NCI-H1436 (cell line): ENCODE data around the gene MRGPRD.

Experiments used
- DNase-seq: peaks from one replicate; lab custom pipeline; 2025; lab: John Stamatoyannopoulos, UW

MRGPRD gene

DNA sequence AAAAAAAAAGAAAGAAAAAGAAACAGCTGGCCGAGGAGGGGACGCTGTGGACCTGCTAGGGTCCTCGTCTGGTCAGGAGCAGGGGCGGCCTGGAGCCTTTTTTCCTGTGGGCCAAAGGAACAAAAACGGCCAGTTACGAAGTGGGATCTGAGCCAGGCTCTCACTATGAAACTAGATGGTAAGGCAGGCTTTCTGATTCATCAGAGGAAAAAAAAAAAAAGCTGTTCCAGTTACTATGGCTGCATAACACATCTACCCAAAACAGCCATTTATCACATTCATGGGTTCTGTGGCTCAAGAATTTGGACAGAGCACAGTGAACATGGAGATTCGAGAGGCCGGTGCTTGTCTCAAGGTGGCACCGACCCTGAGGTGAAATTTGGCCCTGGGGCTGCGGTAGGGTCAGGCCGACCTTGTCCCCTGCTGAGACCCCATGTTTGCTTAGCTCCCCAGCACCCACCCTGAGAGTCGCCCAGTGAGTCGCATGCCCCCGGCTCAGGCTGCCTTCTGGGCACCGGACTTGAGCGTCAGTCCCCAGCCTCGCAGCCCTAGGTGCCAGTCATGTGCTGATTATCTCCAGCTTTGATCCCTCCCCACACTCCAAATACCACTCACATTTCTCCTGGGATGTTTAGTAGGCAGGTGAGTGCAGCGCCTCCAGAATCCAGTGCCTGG lies 34.2 kb downstream of the MRGPRD start:
- no peak for DNase-seq

DNA sequence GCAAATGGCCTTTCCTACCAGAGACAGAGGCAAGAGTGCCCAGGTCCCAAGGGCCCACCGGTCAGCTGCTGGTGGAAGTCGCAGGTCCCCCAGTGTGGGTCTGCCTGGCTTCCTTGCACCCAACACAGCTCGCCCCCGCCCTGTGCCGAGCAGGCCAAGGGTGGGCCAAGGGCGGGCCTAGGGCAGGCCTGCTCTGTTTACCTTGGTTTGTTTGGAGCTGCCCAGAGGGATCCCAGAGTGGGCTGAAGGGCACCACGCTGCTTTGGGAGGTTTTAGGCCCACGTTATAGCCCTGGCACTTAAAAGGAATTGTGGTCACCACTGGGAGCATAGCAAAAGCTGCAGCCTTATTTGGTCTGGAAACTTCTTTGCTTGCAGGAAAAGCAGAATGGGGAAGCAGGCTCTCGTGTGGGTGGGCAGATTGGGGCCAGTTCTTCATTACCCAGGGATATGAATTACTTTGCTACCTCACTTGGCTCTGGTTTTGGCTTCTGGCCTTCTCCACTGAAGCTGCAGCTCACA lies 38.0 kb downstream of the MRGPRD start:
- DNase-seq, result no peak

DNA sequence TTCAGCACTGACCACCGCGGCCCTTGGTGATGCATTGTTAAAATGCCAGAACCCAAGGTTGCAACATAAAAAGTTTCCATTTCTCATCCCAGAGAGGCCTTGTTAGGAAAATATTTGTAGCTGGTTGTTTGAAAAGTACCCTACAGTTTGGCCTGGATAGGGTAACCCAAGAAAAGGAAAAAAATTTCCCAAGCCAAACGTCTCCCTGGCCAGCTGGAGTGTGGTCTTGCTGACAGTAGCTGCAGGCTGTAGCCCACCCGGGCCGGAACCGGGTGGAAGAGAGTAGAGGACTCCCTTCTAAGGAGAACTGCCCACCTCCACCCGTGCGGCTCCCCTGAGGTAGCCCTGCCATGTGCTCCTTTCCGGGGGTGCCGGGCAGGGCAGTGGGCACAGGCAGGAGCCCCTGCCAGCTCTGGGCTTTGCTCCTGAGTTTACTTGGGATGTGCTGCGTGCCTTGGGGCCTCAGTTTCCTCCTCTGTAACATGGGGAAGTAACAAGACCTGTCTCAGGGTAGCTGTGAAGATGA lies 38.6 kb downstream of the MRGPRD start:
- DNase-seq, result no peak

GRCh38 chr11:68941324-68942094 lies 39.3 kb downstream of the MRGPRD start:
- DNase-seq, result no peak

DNA sequence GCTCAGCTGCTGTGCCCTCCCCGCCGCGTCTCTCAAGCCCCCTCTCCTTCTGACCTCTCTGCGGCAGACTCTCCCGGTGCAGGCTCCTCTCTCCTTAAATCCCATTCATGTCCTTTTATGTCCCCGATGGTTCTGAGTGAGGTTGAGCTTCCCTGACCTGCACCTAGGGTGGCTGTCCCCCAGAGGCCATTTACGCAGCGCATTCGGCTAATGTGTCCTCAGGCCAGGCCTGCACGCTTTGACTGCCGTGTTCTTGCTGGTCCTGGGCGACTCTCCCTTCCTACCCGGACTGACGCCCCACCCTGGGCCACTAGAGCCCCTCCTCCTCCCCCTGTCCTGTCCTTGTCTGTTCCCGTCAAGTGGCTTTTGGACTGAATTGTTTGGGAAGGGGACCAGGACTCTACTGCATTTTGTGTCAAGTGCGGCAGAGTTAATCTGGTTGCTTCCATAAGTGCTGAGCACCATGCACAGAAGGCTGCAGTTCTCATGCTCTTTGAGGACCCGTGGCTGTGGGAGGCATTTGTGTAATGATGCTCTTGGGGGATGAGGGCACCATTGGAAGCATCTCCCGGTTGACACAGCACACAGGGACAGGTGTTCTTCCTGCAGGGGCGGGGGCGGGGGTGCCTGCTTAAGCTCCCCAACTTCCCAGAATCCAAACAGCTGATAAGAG lies 40.0 kb downstream of the MRGPRD start:
- DNase-seq, result no peak

DNA sequence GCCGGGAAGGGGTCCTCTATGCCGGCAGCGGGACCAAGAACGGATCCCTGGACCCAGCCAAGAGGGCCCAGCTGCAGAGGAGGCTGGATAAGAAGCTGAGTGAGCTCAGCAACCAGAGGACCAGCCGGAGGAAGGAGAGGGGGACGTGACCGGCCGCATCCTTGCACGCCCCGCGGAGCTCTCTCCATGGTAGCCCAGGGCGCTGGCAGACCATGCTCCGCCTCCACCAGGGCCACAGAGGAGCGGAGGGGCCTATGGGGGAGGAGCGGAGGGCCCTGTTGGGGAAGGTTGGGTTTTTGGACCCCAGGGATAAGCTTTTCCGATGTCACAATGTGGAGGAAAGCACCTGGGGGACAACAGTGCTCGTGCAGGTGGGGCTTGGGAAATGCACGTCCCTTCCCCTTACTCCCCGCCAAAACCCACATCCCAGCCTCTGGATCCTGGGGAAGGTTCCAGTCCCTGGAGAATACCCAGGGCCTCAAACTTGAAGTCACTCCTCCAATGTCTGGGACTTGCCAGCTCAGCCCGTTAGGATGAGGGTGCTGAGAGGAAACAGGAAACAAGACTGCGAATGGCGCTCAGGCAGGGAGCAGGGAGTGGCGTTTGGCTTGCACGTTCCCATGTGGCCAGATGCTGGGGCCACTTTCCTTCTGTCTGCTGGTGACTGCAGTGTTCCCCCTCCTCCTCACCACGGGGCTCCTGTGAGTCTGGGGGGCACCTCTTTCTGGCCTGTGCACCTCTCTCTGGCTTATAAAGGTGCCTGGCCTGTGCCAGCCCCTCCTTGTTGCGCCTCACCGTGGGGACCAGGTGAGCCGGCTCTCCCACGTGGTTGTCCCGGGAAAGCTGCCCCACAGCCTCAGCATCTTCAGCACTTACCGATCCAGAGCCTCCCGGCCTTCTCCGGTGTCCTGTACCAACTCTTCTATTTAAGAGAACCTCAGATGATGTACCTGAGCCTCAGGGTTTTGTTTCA lies 40.9 kb downstream of the MRGPRD start:
- no peak for DNase-seq

- no peak for DNase-seq
Observed at GRCh38 chr11:68938816-68939582, 41.8 kb downstream of the MRGPRD start.

- DNase-seq, result no peak
Observed at GRCh38 chr11:68938088-68938487, 42.7 kb downstream of the MRGPRD start.

- DNase-seq, result no peak
Observed at GRCh38 chr11:68936676-68937620, 43.8 kb downstream of the MRGPRD start.

DNA sequence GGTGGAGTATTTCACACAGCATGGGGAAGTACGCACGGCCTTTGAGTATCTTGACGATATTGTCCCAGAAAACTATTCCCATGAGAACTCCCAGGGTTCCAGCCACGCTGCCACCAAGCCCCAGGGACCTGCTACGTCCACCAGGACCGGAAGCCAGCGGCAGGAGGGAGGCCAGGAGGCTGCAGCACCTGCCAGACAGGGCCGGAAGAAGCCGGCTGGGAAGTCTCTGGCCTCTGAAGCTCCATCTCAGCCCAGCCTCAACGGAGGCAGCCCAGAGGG lies 44.5 kb downstream of the MRGPRD start:
- no peak for DNase-seq

- no peak for DNase-seq
Observed at GRCh38 chr11:68935516-68936357, 45.0 kb downstream of the MRGPRD start.

GRCh38 chr11:68935066-68935465 lies 45.7 kb downstream of the MRGPRD start:
- DNase-seq, result no peak

DNA sequence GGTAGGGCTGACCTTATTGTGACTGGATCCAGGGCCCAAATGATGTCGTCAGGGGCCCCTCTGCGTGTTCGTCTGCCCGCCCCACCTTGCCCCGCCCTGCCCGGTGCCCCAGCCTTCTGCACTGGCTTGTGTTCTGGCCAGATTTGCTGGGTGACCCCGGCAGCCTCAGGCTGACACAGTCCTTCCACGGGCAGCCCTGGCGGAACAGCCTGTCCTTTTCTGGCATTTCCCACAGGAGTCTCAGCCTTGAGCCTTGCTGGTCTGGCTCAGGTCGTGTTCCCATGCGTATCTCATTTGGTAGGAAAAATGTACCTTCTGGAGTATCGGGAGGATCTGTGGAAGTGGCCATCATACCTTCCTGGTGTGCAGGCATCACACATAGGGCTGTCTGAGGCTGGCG lies 46.1 kb downstream of the MRGPRD start:
- no peak for DNase-seq

GRCh38 chr11:68934321-68934645 lies 46.5 kb downstream of the MRGPRD start:
- no peak for DNase-seq

DNA sequence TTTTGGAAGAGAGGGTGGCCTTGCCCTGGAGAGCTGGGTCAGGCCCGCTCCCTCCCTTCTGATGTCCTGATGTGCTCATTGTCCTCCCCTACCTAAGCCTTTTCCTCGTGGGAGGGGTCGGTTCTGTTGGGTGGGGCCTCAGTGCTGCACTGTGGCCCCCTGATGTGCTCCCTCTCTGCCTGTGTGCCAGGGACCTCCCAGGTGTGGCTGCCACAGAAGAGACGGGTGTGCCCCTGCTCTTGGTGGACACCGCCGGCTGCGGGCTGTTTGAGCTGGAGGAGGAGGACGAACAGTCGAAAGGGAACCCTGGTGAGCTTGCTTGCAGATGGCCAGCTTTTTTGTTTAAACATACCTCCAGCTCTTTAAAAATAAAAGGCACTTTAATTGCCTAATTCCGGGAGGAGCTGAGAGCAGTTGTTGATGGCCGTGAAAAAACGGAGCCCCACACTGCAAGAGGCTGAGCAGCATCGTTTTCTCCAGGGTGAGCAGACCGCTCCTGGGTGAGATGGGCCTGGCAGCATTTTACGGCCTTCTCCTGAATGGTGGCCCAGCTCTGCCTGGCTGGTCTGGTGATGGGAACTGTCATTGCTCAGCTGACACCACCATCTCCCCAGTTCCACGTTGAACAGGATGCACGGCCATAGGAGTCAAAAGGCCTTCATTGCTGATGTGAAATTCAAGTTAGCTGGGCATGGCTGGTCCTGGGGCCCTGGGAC lies 47.0 kb downstream of the MRGPRD start:
- no peak for DNase-seq

GRCh38 chr11:68932933-68933577 lies 47.7 kb downstream of the MRGPRD start:
- DNase-seq, result no peak

GRCh38 chr11:68932358-68932757 lies 48.4 kb downstream of the MRGPRD start:
- no peak for DNase-seq

GRCh38 chr11:68931911-68932310 lies 48.9 kb downstream of the MRGPRD start:
- no peak for DNase-seq
